ENCODE results near the gene AHNAK.

Gene AHNAK

DNA sequence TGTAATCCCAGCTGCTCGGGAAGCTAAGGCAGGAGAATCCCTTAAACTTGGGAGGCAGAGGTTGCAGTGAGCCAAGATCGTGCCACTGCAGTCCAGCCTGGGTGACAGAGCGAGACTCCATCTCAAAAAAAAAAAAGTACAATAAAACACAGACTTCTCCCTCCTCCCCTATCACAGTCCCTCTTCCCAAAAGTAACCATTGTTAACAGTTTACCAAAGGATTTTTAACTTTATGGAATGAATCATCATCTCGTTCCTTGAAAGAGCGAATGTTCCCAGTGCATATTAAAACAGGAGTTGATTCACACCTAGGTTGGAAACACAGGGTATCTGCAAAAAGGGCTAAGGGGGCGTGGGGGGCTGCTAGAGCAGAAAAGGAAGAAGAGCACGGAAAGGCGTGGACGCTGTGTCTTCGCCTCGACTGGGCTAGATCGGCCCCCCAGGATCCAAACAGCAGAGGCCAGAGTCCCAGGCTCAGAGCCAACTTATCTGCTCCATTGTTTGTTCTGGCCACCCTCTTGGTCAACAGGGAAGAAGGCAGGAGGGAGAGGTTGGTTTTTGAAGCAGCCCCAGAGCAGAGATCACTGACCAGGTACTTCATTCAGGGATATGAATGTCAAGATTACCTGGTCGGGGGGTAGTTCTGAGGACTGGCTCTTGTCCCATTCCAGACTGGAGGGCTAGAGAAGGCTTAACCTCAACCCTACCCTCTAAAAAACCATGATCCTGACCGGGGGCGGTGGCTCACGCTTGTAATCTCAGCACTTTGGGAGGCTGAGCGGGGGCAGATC, 2.1 kb upstream of the AHNAK start:
- DNase-seq (ENCODE audit: low spot score): no peak

DNA sequence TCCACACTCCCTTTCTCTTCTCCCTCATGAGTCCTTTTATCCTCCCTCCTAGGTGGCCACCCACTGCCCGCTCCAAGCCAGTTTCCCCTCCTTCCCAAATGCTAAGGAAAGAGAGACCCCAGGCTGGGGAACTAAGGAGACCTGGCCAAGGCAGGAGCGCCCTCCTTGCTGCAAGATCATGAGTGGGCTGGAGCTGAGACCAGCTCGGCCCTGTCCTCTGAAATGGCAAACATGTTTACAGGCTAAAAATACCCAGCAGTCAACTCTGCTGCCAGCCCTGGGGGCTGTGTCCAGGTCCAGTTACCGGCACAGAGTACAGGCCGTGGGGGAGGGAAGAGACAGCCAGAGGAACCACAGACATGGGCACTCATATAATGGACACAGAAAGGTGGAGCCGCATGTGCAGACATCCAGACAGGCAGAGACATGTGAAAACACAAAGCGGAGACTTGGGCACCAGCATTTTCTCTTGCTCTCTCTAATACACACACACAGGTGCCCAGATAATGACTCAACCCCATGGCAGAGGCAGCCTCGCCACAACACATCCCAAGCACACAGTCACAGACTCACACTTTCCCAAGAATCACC, 1.2 kb upstream of the AHNAK start:
- no peak for DNase-seq (ENCODE audit: low spot score)

DNA sequence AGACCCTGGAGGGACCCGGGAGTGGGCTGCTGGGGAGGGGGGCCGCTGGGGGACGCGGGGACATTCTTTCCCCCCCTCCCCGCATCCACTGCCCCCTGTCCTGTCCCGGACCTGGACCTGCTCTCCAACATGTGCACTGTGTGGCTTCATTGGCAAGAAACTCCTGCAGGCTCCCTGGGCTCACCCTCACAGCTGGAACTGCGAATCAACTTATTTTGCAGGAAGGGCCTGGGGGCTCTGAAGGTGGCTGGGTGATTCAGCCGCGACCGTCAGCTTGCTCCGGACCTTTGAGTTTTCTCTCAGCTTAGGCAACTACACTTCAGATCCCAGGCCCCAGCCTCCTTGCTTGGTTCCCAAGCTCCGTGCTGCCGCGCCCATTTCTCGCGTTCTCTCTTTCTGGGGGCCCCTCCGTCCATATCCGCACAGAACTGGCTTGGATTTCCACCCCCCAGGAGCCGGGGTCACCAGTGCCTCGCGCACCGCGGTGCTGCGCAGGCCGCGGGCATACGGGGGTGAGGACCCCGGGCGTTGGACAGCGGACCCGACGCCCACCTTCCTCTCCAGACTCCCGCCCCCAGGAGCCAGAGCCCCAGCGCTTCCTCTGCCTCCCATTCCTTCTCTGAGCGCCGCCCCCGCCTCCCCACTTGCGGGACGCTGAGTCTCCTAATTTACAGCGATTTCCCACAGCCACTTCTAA, 471 bp upstream of the AHNAK start:
- no peak for DNase-seq (ENCODE audit: low spot score)

DNA sequence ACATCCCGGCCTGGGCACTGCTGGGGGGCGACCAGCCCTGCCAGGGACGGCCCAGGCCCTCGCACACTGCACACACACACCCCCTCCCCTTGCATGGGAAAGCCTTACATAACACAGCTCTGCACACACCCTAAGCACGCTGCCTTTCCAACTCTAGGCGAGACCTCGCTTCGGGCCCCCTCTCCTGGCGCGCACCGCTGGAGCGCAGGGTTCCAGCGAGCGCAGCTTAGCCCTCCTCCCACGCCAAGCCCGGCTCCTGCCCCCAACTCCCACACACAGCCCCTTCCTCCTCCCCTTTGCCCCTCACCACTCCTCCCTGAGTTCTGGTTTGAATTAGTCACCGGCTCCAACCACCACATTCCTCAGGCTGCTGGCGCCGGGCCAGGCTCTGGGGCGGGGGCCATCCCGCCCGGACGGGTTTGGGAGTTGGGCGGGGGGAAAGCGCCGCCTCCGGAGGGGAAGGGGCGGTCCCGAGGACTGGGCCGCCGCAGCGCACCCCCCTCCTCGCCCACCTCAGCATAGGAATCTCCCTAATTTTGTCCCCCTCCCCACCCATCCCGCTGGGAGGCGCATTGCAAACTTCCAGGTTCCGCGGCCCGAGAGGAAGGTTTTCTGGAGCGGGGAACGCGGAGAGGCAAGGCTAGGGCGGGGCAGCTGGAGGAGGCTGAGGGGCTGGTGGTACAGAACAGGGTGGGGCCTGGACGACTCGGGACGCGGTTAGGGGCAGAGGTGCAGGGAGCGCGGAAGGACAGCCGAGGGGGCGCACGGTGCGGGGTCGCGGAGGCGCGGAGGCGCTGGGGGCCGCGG, 966 bp downstream of the AHNAK start:
- peak; percentile 90 for DNase-seq (ENCODE audit: low spot score)

DNA sequence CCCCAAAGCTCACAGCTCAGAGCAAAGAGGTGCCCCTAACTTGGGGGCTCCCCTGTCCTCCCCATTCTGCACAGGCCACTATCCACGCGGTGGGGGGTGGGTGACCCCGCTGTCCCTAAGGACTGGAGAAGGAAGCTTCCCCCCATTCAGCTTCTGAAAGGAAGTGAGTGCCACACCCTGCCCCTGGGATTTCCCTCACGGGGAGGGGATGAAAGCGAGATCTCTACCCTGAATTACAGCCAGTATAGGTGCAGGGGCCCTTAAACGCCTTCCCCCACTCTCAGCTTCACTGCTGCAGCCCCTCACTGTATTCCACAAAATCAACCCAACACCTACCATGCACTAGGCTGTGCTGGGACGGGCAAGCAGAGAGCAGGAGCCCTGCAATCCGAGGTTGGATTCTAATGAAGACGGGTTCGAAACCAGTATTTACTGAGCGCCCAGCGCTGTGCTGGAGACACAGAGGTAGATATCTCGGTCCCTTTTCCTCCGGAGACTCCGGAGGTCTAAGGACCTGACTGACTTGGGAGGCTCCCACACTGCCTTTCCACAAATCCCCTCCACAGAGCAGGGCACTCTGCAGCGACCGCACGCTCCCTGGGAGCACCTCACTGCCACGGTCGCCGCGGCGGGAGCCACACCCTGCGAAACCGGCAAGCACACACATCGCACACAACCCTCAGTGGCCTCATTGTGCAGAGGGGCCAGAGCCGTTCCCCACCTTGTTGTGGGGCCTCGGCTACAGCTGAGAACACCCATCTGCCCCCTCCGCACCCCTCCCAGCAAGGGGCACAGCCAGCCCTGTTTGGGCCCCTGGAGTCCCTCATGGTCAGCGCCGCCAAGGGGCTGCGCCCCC, 1.8 kb downstream of the AHNAK start:
- DNase-seq (ENCODE audit: low spot score): peak; percentile 48

DNA sequence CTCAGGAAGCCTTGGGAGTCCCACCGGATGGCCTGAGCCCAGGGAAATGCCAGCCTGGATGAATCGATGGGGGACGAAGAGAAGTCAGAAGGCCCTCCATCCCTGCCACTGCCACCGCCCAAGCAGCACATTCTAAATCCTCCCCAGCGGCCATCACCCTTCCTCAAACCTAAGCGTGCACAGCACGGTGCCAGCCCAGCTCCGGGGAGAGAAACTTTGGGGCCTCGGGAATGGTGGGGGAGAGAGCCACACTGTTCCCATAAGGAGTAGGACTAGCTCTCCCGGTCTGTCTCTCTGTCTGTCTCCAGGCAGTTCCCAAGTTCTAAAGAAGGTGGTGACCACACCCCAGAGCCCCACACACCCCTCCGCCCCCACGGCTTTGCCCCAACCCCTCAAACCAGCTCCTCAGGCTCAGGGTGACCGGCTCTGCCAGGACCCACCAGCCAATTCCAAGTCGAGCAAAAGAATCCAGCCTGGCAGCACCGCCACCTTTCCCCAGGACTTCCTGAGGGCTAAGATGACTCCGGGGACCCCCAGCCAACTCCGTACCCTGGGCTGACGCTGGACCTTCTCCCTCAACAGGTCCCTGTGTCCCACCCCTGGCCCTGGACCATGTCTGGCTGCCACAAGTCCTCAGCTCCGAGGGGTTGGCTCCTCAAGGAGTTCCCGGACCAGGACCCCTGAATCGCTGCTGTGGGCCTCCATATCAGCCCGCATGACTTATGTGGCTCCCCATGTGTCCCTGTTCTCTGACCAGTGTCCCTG, 2.7 kb downstream of the AHNAK start:
- no peak for DNase-seq (ENCODE audit: low spot score)

DNA sequence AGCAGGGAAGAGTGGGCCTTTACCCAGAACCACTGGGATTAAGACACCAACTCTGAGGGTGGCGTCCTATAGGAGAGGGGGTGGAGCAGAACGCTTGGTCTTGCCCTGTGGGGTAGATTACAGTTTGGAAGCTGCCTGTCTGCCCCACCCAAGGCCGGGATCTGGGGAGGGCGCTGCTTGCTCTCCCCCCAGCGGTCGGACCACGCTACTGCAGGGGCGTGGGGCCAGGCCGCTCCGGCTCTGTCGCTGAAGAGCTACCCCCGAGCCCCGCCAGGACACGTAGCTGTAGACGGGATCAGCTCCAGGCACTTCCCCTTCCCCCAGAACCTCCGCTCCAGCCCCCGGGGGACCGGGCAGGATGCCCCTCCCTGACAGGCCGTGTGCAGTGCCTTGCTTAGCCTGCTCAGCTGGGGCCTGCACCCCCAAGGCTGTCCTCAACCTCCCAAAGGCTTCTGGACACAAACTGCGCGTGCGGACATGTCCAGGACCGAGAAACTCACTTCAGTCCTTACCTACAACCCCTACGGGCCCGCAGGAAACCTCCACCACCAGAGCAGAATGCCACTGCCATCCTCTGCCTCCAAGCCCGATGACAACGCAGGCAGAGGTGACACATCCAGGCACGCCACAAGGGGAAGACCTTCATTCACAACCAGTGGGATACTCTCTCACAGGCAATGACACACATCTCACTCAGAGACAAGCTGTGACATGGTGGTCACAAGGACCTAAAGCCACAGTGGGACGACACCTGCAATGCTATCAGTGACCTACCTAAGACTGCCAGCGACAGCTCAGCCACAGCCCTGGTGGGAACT, 3.6 kb downstream of the AHNAK start:
- peak; percentile 69 for DNase-seq (ENCODE audit: low spot score)

DNA sequence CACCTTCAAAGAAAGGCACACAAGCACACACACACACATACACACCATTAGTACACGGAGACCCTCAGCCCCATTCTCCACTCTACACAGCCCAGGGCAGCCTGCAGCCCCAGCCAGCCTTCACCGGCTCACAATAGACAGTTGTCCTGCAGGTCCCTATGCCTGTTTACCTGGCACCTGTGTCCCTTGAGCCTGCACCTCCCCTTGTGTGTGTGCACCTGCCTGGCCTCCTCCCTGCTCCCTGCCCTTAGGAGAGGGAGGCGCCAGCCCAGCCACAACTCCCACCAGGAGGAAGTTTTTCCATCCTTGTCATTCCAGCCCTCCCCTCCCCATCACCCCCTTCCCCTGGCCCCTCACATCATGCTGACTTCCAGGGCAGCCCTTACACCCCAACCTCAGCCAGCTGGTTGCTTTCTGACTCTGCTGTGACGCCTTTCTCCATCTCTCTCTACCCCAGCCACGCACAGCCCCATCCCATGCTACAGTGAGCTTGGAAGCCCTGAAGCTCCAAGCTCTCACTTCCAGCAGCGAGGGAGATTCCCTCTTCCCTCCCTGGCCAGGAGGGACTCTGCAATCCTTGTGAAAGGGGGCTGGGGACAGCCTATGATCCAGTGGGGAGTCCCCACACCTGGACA, 4.4 kb downstream of the AHNAK start:
- no peak for DNase-seq (ENCODE audit: low spot score)

DNA sequence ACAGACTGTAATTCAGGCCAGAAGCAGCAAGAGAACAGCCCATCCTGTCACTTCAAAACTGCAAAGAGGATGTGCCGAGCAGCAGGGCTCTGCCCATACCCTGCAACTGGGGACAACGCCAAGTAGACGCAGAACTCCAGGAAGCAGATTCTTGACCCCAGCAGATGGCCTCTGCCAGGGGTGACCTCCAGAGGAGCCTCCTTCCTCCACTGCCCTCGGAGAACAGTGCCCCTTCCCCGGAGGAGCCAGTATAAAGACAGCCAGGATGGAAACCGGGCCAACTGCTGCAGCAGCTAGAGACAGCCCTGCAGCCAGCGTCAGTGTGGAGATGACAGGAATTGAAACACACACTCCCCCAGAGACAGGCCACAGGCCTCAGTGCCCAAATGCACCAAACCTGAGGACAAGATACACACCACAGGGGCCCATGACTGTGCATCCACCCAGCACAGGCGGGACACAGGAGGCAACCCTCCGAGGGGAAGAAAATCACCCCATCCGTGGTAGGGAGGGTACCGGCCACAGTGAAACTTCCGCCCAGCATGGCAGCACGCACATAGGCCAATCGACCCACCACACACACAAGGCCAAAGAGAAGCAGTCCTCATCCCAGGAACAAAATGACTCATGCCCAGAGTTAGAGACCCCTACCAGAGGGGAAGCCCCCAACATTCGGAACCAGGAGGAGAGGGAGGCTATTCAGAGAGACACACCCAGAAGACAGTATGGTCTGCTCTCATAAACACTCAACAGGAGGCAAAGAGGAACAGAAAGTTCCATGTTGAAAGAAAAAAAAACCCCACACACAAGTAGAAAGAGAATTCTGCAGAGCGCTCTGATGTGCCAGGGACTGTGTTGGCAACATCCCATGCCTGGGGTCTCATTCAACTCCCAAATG, 5.6 kb downstream of the AHNAK start:
- DNase-seq (ENCODE audit: low spot score): no peak

DNA sequence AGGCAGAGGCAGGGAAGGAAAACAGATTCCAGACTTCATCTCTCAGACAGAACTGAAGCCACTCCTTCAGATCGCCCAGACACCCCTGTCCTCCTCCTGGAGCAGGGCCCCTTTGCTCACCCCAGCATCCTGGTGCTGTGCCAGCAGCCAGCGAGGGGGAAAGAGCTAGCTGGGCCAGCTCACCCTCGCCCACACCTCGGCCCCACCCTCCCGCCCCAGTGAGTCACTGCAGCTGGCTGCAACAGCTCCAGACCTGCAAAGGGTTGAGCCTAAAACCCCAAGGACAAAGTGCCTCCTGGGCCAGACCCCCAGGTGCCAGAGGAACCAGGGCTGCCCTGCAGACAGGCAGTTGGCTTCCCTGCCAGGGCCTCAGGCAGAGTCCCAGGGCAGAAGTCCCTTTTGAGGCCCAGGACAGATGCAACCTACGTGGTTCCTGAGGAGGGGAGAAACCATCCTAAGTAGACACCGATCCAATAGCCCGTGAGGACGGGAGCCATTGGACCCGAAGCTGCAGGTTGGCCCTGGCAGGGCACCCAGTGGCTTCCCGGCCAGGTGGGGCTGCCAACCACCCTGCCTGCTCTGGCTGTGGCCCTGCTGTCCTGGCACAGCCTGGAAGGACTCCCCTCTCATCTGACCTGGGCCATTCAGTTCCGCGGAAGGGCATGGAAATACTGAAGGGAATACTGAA, 7.2 kb downstream of the AHNAK start:
- peak; percentile 80 for DNase-seq (ENCODE audit: low spot score)

DNA sequence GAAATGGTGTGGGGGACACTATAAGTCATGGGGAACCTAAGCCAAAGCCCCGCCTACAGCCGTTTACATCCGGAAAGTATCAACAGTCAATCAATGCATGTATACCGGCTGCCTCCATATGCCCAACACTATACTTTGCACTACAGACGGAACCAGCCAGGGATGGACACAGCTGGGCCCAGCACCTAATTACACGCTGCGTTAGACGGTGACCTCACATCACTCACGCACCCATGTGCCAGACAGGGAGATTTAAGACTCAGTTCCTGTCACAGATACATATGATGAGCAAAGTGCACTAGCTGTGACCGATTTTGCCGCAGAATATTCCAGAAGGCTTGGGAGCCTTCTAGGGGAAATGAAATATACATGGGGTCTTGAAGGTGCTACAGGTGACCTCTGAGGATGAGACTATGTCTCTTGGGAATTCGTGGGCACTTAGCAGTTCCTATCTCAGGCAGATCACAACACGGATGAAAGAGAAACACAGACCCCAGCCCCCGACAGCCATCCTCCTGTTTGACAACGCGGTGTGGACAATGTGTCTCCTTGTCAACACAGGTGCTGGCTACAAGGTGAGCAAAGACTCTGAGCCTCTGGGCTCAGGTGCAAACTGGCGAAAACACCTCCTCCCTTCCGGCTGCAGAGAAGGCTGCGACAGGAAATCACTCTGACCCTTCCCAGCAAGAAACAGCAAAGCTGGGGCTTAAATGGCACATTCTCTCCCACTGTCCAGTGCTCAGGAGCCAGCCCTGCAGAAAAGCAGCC, 8.0 kb downstream of the AHNAK start:
- DNase-seq (ENCODE audit: low spot score): no peak

DNA sequence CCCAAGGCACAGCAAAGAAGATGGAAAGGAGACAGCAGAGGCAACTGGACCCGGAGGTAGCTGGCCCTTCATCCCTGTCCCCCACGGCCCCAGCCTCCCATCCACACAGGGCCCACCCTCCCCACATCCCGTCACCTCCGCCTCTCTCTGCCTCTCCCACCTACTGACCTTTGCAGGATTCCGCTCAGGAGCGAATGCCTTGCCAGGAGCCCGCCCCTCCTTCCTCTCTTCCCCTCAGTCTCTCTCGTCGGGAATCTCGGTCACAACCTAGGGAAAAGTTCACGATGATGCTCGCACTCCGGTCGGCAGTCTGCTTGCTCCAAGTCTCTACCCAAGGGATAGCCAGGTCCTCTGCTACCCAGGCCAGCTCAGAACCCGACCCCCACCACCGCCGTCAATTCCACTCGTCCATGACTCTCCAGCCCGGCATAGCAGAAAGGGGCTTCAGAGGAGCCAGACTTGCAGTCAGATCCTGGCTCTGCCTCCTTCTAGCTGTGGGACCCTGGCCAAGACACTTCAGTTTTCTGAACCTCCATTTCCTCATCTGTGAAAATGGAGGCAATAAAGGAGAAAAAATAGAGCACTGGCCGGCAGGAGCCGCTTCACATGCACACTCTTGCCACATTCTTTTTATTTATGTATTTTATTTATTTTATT, 10.2 kb downstream of the AHNAK start:
- DNase-seq (ENCODE audit: low spot score): no peak

DNA sequence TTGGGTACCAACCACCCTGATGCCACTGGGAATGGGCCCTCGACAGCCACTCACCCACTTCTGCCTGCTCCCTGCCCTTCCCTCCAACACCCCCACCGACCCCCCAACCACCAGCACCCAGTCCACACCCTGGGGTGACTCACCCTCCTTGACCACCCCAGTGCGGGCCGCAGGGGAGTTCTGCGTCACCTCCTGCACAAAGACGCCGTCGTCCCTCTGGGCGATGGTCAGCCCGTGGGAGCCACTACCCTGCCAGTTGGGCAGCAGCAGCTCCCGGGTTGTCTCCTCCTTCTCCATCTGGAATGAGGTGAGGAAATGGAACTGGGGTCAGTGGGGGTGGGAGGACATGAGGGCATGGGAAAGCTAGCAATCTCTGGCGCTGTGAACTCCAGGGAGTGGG, 10.8 kb downstream of the AHNAK start:
- no peak for DNase-seq (ENCODE audit: low spot score)

DNA sequence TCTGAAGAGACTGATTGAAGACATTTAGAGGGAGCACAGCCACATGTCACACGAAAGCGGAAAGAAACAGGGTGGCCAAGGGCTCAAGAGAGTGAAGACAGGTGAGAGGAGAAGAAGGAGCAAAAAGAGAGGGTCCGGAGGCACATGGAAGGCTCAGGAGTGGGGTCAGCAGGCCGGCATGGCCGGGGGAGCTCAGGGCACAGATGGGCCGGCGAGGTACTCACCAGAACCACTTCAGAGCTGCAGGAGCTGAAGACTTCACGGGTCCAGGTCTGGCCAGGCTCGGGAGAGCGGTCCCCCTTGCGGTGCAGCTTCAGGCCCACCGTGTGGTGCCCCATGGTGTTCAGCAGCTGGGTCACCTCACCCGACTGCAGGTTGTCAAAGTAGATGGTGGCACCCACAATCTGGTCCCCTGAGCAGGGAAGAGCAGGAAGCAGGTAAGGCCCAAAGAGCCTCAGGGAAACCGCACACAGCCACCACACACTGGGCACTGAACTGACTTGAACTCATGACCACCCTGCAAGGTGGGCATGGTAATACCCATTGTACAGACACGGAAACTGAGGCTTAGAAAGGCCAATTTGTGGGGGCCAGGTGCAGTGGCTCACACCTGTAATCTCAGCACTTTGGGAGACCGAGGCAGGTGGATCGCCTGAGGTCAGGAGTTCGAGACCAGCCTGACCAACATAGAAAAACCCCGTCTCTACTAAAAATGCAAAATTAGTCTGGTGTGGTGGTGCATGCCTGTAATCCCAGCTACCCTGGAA, 11.6 kb downstream of the AHNAK start:
- DNase-seq (ENCODE audit: low spot score): no peak

DNA sequence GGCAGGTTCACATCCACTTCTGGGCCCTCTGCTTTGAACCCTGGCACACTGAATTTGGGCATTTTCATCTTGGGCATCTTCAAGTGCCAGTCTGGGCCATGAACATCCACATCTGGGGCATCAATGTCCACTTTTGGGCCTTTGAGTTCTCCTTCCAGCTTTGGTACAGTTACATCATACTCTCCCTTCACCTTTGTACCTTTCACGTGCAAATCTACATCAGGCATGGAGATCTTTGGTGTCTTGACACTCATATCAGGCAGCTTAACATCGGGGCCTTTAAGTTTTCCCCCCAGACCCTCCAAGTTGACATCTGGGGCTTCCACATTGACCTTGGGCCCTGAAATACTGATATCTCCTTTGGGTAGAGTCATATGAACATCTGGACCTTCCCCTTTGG, 14.5 kb downstream of the AHNAK start:
- DNase-seq (ENCODE audit: low spot score): no peak

All from LoVo (cell line).